Measurements from ENCODE around the gene LARP1. TPM values are rescaled to one million over a fixed set of nuclear protein-coding genes. Genes with fewer than 3 reads are reported as not detected.

Gene LARP1
- total RNA-seq, 2 experiments from 2014 or later, result 200 to 203 TPM

- H3K27ac Mint-ChIP-seq, result peak overlapping the region; percentile 32
- no peak for DNase-seq
- H3K4me3 Mint-ChIP-seq, result no peak overlapping the region
- H3K27me3 Mint-ChIP-seq (ENCODE audit: low read depth), result no peaks in the 10 kb centered on the region
- intact Hi-C loops (cut with micrococcal nuclease), result no loop called here
- H3K36me3 Mint-ChIP-seq (ENCODE audit: low read depth), result peaks cover 7% of the 10 kb centered on the region
- H3K4me1 Mint-ChIP-seq (ENCODE audit: low read depth), result peaks cover 85% of the 10 kb centered on the region
- CTCF ChIA-PET, result no interaction called here
- no peaks in the 10 kb centered on the region for H3K9me3 Mint-ChIP-seq
These were observed 29.7 kb downstream of the LARP1 start for GRCh38 chr5:154784856-154785255.

GRCh38 chr5:154786414-154786813, 31.2 kb downstream of the LARP1 start:
- Mint-ChIP-seq H3K27me3 (ENCODE audit: low read depth) (no peaks in the 10 kb centered on the region), H3K27ac (peak overlapping the region; percentile 36)
- intact Hi-C loops (cut with micrococcal nuclease), result no loop called here

GRCh38 chr5:154788212-154788611, 33.0 kb downstream of the LARP1 start:
- CTCF ChIA-PET, result no interaction called here
- peaks cover 54% of the 10 kb centered on the region for H3K4me1 Mint-ChIP-seq (ENCODE audit: low read depth)

More at GRCh38 chr5:154786414-154786813, 31.2 kb downstream of the LARP1 start:
- Mint-ChIP-seq H3K4me3 (no peak overlapping the region), H3K9me3 (no peaks in the 10 kb centered on the region), H3K36me3 (ENCODE audit: low read depth) (peaks cover 15% of the 10 kb centered on the region), H3K4me1 (ENCODE audit: low read depth) (peaks cover 72% of the 10 kb centered on the region)
- CTCF ChIA-PET, result interaction anchor here (0.6 kb wide), 2 partner anchors 177 to 426 kb away, joined by 3 to 4 read pairs; no protein-coding TSS in a partner anchor
- DNase-seq, result no peak

GRCh38 chr5:154791535-154791934, 36.4 kb downstream of the LARP1 start:
- peaks cover 40% of the 10 kb centered on the region for H3K36me3 Mint-ChIP-seq (ENCODE audit: low read depth)
- DNase-seq, result no peak
- no peak overlapping the region for H3K4me3 Mint-ChIP-seq
- H3K27ac Mint-ChIP-seq, result no peak overlapping the region
- peaks cover 22% of the 10 kb centered on the region for H3K4me1 Mint-ChIP-seq (ENCODE audit: low read depth)
- no peaks in the 10 kb centered on the region for H3K27me3 Mint-ChIP-seq (ENCODE audit: low read depth)
- no peaks in the 10 kb centered on the region for H3K9me3 Mint-ChIP-seq
- CTCF ChIA-PET, result interaction anchor here (0.7 kb wide), 2 partner anchors 69 to 85 kb away, joined by 3 to 7 read pairs; no protein-coding TSS in a partner anchor
- intact Hi-C loops (cut with micrococcal nuclease), result no loop called here

More at GRCh38 chr5:154788212-154788611, 33.0 kb downstream of the LARP1 start:
- H3K4me3 Mint-ChIP-seq, result no peak overlapping the region
- no peaks in the 10 kb centered on the region for H3K27me3 Mint-ChIP-seq (ENCODE audit: low read depth)
- H3K27ac Mint-ChIP-seq, result peak overlapping the region; percentile 72
- intact Hi-C loops (cut with micrococcal nuclease), result no loop called here
- H3K9me3 Mint-ChIP-seq, result no peaks in the 10 kb centered on the region
- DNase-seq, result no peak
- peaks cover 23% of the 10 kb centered on the region for H3K36me3 Mint-ChIP-seq (ENCODE audit: low read depth)

- peaks cover 2% of the 10 kb centered on the region for H3K4me1 Mint-ChIP-seq (ENCODE audit: low read depth)
- no peak overlapping the region for H3K4me3 Mint-ChIP-seq
- no peak overlapping the region for H3K27ac Mint-ChIP-seq
- peaks cover 40% of the 10 kb centered on the region for H3K36me3 Mint-ChIP-seq (ENCODE audit: low read depth)
- intact Hi-C loops (cut with micrococcal nuclease), result no loop called here
- CTCF ChIA-PET, result interaction anchor here (1.3 kb wide), 1 partner anchor 143 kb away, joined by 3 read pairs; no protein-coding TSS in a partner anchor
- H3K9me3 Mint-ChIP-seq, result no peaks in the 10 kb centered on the region
- H3K27me3 Mint-ChIP-seq (ENCODE audit: low read depth), result no peaks in the 10 kb centered on the region
- DNase-seq, result no peak
These were observed 38.7 kb downstream of the LARP1 start for GRCh38 chr5:154793599-154794524.

GRCh38 chr5:154794525-154795234, 39.5 kb downstream of the LARP1 start:
- Mint-ChIP-seq H3K4me3 (no peak overlapping the region), H3K36me3 (ENCODE audit: low read depth) (peaks cover 48% of the 10 kb centered on the region), H3K27me3 (ENCODE audit: low read depth) (no peaks in the 10 kb centered on the region), H3K4me1 (ENCODE audit: low read depth) (peaks cover 2% of the 10 kb centered on the region), H3K27ac (no peak overlapping the region), H3K9me3 (no peaks in the 10 kb centered on the region)
- CTCF ChIA-PET, result interaction anchor here (0.5 to 1.3 kb wide), 2 partner anchors 115 to 143 kb away, joined by 3 read pairs; no protein-coding TSS in a partner anchor
- intact Hi-C loops (cut with micrococcal nuclease), result no loop called here
- DNase-seq, result no peak

- Mint-ChIP-seq H3K9me3 (no peaks in the 10 kb centered on the region), H3K4me1 (ENCODE audit: low read depth) (peaks cover 3% of the 10 kb centered on the region), H3K27me3 (ENCODE audit: low read depth) (no peaks in the 10 kb centered on the region), H3K36me3 (ENCODE audit: low read depth) (peaks cover 49% of the 10 kb centered on the region), H3K4me3 (no peak overlapping the region), H3K27ac (peak overlapping the region; percentile 17)
- no peak for DNase-seq
- intact Hi-C loops (cut with micrococcal nuclease), result no loop called here
- CTCF ChIA-PET, result interaction anchor here (1.3 kb wide), 1 partner anchor 144 kb away, joined by 3 read pairs; no protein-coding TSS in a partner anchor
These were observed 40.0 kb downstream of the LARP1 start for GRCh38 chr5:154795235-154795596.

- no peak for DNase-seq
- H3K9me3 Mint-ChIP-seq, result no peaks in the 10 kb centered on the region
- intact Hi-C loops (cut with micrococcal nuclease), result no loop called here
- no peak overlapping the region for H3K27ac Mint-ChIP-seq
- peaks cover 4% of the 10 kb centered on the region for H3K4me1 Mint-ChIP-seq (ENCODE audit: low read depth)
- H3K4me3 Mint-ChIP-seq, result no peak overlapping the region
- CTCF ChIA-PET, result no interaction called here
- peaks cover 55% of the 10 kb centered on the region for H3K36me3 Mint-ChIP-seq (ENCODE audit: low read depth)
- H3K27me3 Mint-ChIP-seq (ENCODE audit: low read depth), result no peaks in the 10 kb centered on the region
These were observed 42.6 kb downstream of the LARP1 start for GRCh38 chr5:154797762-154798161.

- H3K36me3 Mint-ChIP-seq (ENCODE audit: low read depth), result peaks cover 55% of the 10 kb centered on the region
These were observed 45.4 kb downstream of the LARP1 start for GRCh38 chr5:154800582-154800981.

GRCh38 chr5:154801083-154801482, 45.9 kb downstream of the LARP1 start:
- no peak for DNase-seq
- Mint-ChIP-seq H3K9me3 (no peaks in the 10 kb centered on the region), H3K27ac (no peak overlapping the region), H3K4me3 (no peak overlapping the region), H3K4me1 (ENCODE audit: low read depth) (peaks cover 4% of the 10 kb centered on the region), H3K36me3 (ENCODE audit: low read depth) (peaks cover 55% of the 10 kb centered on the region), H3K27me3 (ENCODE audit: low read depth) (no peaks in the 10 kb centered on the region)
- intact Hi-C loops (cut with micrococcal nuclease), result no loop called here
- CTCF ChIA-PET, result interaction anchor here (0.7 kb wide), 2 partner anchors 32 to 34 kb away, joined by 3 read pairs; no protein-coding TSS in a partner anchor

More at GRCh38 chr5:154800582-154800981, 45.4 kb downstream of the LARP1 start:
- Mint-ChIP-seq H3K9me3 (no peaks in the 10 kb centered on the region), H3K4me1 (ENCODE audit: low read depth) (peaks cover 4% of the 10 kb centered on the region), H3K27me3 (ENCODE audit: low read depth) (no peaks in the 10 kb centered on the region), H3K4me3 (no peak overlapping the region), H3K27ac (no peak overlapping the region)
- intact Hi-C loops (cut with micrococcal nuclease), result no loop called here
- CTCF ChIA-PET, result no interaction called here
- DNase-seq, result no peak

GRCh38 chr5:154802050-154802449, 46.9 kb downstream of the LARP1 start:
- no peak for DNase-seq
- CTCF ChIA-PET, result interaction anchor here (1.2 kb wide), 1 partner anchor 9 kb away, joined by 3 read pairs; no protein-coding TSS in a partner anchor
- H3K27me3 Mint-ChIP-seq (ENCODE audit: low read depth), result no peaks in the 10 kb centered on the region
- intact Hi-C loops (cut with micrococcal nuclease), result no loop called here
- peak overlapping the region; percentile 63 for H3K27ac Mint-ChIP-seq
- H3K4me1 Mint-ChIP-seq (ENCODE audit: low read depth), result peaks cover 4% of the 10 kb centered on the region
- no peak overlapping the region for H3K4me3 Mint-ChIP-seq
- H3K36me3 Mint-ChIP-seq (ENCODE audit: low read depth), result peaks cover 48% of the 10 kb centered on the region
- no peaks in the 10 kb centered on the region for H3K9me3 Mint-ChIP-seq

GRCh38 chr5:154806176-154806575, 51.0 kb downstream of the LARP1 start:
- intact Hi-C loops (cut with micrococcal nuclease), result no loop called here
- H3K4me3 Mint-ChIP-seq, result no peak overlapping the region
- H3K36me3 Mint-ChIP-seq (ENCODE audit: low read depth), result peaks cover 53% of the 10 kb centered on the region
- H3K27me3 Mint-ChIP-seq (ENCODE audit: low read depth), result no peaks in the 10 kb centered on the region
- H3K27ac Mint-ChIP-seq, result no peak overlapping the region
- H3K9me3 Mint-ChIP-seq, result no peaks in the 10 kb centered on the region
- CTCF ChIA-PET, result no interaction called here
- peaks cover 4% of the 10 kb centered on the region for H3K4me1 Mint-ChIP-seq (ENCODE audit: low read depth)
- no peak for DNase-seq
